HCT116 (cell line): ENCODE measurements around the gene ECE1.

ENCODE experiments used
- CEBPB ChIP-seq: IDR thresholded peaks from 2 replicates; pipeline ENCODE4 v1.6.1; 2012; ENCODE audit warnings: low read depth
- CTCF ChIP-seq, 3 experiments: fragments of 200-600 bp in 1 of 3; sonication (generic) in 1 of 3; IDR thresholded peaks in 2 of 3; conservative IDR thresholded peaks in 1 of 3; 2 replicates each; pipeline ENCODE4 v1.5.1; 2012 to 2017; ENCODE audit warnings: low read depth in 2 of 3, low read length in 2 of 3, antibody characterized with exemption in 1 of 3, borderline replicate concordance in 1 of 3, control low read depth in 1 of 3, mild to moderate bottlenecking in 1 of 3, mixed read lengths in 1 of 3, mixed run types in 1 of 3, moderate library complexity in 1 of 3; ENCODE audit not compliant: insufficient read depth in 1 of 3
- EGR1 ChIP-seq: IDR thresholded peaks from 2 replicates; pipeline ENCODE4 v1.6.1; 2012; ENCODE audit warnings: low read depth
- EZH2 ChIP-seq: fragments of 200-600 bp; sonication (generic); IDR thresholded peaks from 2 replicates; pipeline ENCODE4 v1.6.1; 2017; ENCODE audit warnings: antibody characterized with exemption, mixed run types
- EZH2phosphoT487 ChIP-seq: fragments of 200-600 bp; IDR thresholded peaks from 2 replicates; pipeline ENCODE4 v1.6.1; 2018; ENCODE audit warnings: antibody characterized with exemption, borderline replicate concordance
- JUND ChIP-seq: IDR thresholded peaks from 2 replicates; pipeline ENCODE4 v1.6.1; 2012
- MAX ChIP-seq: IDR thresholded peaks from 2 replicates; pipeline ENCODE4 v1.6.1; 2012
- POLR2A ChIP-seq: IDR thresholded peaks from 2 replicates; pipeline ENCODE4 v1.7.0; 2011; ENCODE audit warnings: borderline replicate concordance; ENCODE audit not compliant: insufficient read depth, insufficient read length; ENCODE audit errors: extremely low read depth
- POLR2AphosphoS5 ChIP-seq: IDR thresholded peaks from 2 replicates; pipeline ENCODE4 v1.6.1; 2011; ENCODE audit warnings: mild to moderate bottlenecking, low read depth, low read length, moderate library complexity
- RAD21 ChIP-seq: IDR thresholded peaks from 2 replicates; pipeline ENCODE4 v1.6.1; 2012; ENCODE audit warnings: low read depth, mild to moderate bottlenecking
- SRF ChIP-seq: IDR thresholded peaks from 2 replicates; pipeline ENCODE4 v1.6.1; 2012; ENCODE audit warnings: low read depth

GRCh38 chr1:21300774-21301173, 10.5 kb upstream of the ECE1 start:
- TF ChIP-seq EZH2 = no peak
- TF ChIP-seq POLR2A = no peak
- TF ChIP-seq CTCF (IDR thresholded peaks at IDR 0.05 in 2 of 3, conservative IDR thresholded peaks at IDR 0.05 in 1 of 3; ENCODE audit: borderline replicate concordance in 1 of 3, insufficient read depth in 1 of 3, low read depth in 2 of 3, low read length in 2 of 3) = no peak
- no peak for TF ChIP-seq MAX
- no peak for TF ChIP-seq EZH2phosphoT487
- TF ChIP-seq POLR2AphosphoS5 = no peak
- no peak for TF ChIP-seq CEBPB
- TF ChIP-seq RAD21 = no peak
- no peak for TF ChIP-seq EGR1
- TF ChIP-seq JUND = no peak
- no peak for TF ChIP-seq SRF
